ENCODE measurements around the gene EPC1.

GRCh38 chr10:32229170-32229569 lies 117.8 kb downstream of the EPC1 start:
- TF ChIP-seq, protein P1, sequence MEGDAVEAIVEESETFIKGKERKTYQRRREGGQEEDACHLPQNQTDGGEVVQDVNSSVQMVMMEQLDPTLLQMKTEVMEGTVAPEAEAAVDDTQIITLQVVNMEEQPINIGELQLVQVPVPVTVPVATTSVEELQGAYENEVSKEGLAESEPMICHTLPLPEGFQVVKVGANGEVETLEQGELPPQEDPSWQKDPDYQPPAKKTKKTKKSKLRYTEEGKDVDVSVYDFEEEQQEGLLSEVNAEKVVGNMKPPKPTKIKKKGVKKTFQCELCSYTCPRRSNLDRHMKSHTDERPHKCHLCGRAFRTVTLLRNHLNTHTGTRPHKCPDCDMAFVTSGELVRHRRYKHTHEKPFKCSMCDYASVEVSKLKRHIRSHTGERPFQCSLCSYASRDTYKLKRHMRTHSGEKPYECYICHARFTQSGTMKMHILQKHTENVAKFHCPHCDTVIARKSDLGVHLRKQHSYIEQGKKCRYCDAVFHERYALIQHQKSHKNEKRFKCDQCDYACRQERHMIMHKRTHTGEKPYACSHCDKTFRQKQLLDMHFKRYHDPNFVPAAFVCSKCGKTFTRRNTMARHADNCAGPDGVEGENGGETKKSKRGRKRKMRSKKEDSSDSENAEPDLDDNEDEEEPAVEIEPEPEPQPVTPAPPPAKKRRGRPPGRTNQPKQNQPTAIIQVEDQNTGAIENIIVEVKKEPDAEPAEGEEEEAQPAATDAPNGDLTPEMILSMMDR (IDR thresholded peaks at IDR 0.05; ENCODE audit: low read length): no peak
- no peak for TF ChIP-seq EZH2 (IDR thresholded peaks at IDR 0.05; ENCODE audit: borderline replicate concordance, low read length)
